ENCODE measurements around the gene FAM76B.
"Not testable (repeated sequence)": the region's sequence is repeated elsewhere in the genome, so short reads cannot be mapped to it uniquely, and the experiment has no call there.

Gene FAM76B

DNA sequence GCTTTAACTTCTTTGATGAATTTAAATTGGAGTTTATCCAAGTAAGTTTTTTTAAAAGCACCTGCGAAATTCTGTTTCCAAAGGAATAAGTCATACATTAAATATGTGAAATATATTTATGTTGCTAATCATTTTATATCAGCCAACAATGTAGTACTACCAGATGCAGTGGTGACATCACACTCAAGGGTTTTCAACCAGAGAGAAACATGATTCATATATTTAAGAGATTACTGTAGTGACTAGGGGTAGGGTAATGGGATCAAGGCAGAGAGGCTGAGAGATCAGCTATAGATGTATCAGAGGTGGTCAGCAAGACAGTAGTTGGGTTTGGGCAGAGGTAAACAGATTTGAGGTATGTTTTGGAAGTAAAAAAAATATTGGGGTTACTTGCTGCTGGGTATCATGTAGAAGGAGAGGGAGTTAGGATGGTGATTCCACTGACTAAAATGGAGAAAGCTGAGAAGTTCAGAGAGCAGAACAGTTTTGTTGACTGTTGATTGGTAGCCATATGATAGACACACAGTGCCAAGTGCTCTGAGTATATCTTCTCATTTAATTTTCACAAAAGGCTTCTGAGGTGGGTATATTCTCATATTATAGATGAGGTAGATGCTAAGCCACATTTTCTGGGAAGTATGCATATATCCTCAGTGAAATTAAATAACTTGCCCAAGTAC, 40.1 kb upstream of the FAM76B start:
- H3K4me3 ChIP-seq (ENCODE audit: low read length) = no peak overlapping the region
- DNase-seq (ENCODE audit: low read depth) = no peak
- TF ChIP-seq, protein P1, sequence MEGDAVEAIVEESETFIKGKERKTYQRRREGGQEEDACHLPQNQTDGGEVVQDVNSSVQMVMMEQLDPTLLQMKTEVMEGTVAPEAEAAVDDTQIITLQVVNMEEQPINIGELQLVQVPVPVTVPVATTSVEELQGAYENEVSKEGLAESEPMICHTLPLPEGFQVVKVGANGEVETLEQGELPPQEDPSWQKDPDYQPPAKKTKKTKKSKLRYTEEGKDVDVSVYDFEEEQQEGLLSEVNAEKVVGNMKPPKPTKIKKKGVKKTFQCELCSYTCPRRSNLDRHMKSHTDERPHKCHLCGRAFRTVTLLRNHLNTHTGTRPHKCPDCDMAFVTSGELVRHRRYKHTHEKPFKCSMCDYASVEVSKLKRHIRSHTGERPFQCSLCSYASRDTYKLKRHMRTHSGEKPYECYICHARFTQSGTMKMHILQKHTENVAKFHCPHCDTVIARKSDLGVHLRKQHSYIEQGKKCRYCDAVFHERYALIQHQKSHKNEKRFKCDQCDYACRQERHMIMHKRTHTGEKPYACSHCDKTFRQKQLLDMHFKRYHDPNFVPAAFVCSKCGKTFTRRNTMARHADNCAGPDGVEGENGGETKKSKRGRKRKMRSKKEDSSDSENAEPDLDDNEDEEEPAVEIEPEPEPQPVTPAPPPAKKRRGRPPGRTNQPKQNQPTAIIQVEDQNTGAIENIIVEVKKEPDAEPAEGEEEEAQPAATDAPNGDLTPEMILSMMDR (conservative IDR thresholded peaks at IDR 0.05; ENCODE audit: low read depth, low read length) = no peak

- DNase-seq (ENCODE audit: low read depth) = no peak
- no peak overlapping the region for H3K4me3 ChIP-seq (ENCODE audit: low read length)
- TF ChIP-seq, protein P1 (conservative IDR thresholded peaks at IDR 0.05; ENCODE audit: low read depth, low read length) = no peak
Measured at GRCh38 chr11:95827696-95828095, 38.1 kb upstream of the FAM76B start.

GRCh38 chr11:95821640-95822039, 32.1 kb upstream of the FAM76B start:
- TF ChIP-seq, protein P1 (conservative IDR thresholded peaks at IDR 0.05; ENCODE audit: low read depth, low read length) = no peak
- DNase-seq (ENCODE audit: low read depth) = no peak
- H3K4me3 ChIP-seq (ENCODE audit: low read length) = no peak overlapping the region

DNA sequence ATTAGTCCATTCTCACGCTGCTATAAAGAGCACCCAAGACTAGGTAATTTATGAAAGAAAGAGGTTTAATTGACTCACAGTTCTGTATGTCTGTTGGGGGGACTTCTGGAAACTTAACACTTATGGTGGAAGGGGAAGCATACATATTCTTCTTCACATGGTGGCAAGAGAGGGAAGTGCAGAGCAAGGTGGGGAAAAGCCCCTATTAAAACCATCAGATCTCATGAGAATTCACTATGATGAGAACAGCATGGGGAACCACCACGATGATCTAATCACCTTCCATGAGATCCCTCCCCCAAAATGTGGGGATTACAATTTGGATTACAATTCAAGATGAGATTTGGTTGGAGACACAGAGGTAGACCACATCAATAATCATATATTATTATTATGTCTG, 26.5 kb upstream of the FAM76B start:
- DNase-seq (ENCODE audit: low read depth) = no peak
- TF ChIP-seq, protein P1 (conservative IDR thresholded peaks at IDR 0.05; ENCODE audit: low read depth, low read length) = no peak
- H3K4me3 ChIP-seq (ENCODE audit: low read length) = no peak overlapping the region

- DNase-seq (ENCODE audit: low read depth); H3K4me3 ChIP-seq (ENCODE audit: low read length): not testable (repeated sequence)
Measured at GRCh38 chr11:95811052-95811451, 21.5 kb upstream of the FAM76B start.

- not testable (repeated sequence) for DNase-seq (ENCODE audit: low read depth); H3K4me3 ChIP-seq (ENCODE audit: low read length)
Measured at GRCh38 chr11:95806464-95806863, 16.9 kb upstream of the FAM76B start.

DNA sequence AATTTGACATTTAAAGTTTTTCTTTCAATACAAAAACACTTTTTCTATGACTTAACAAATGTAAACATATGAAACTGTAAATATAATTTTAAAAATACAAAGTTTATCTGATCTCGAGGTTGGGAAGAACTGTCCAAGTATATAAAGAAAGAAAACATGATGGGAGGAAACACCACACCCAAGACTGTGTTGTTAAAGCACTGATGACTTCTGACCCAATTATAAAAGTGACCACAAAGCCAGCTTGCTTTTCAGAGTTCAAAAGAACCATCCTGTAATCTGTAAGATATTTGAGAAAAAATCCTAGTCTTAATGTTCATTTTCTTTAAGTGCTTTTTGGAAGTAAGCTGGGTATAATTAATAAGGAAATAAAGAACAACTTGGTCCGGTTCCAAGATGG, 16.3 kb upstream of the FAM76B start:
- H3K4me3 ChIP-seq (ENCODE audit: low read length) = no peak overlapping the region
- TF ChIP-seq, protein P1 (conservative IDR thresholded peaks at IDR 0.05; ENCODE audit: low read depth, low read length) = no peak
- no peak for DNase-seq (ENCODE audit: low read depth)

GRCh38 chr11:95803973-95804372, 14.4 kb upstream of the FAM76B start:
- no peak overlapping the region for H3K4me3 ChIP-seq (ENCODE audit: low read length)
- DNase-seq (ENCODE audit: low read depth) = no peak
- TF ChIP-seq, protein P1 (conservative IDR thresholded peaks at IDR 0.05; ENCODE audit: low read depth, low read length) = no peak
